Superior temporal gyrus (tissue), 1 donor: ENCODE measurements around the gene EFCAB14.
A peak's percentile ranks its signal among the peaks of the same experiment; 100 is the strongest.
"Not testable (repeated sequence)": the region's sequence is repeated elsewhere in the genome, so short reads cannot be mapped to it uniquely, and the experiment has no call there.

Experiments used
- DNase-seq: peaks from one replicate; pipeline ENCODE4 v3.0.0-alpha.2; 2016; ENCODE audit errors: extremely low spot score

EFCAB14 gene

DNA sequence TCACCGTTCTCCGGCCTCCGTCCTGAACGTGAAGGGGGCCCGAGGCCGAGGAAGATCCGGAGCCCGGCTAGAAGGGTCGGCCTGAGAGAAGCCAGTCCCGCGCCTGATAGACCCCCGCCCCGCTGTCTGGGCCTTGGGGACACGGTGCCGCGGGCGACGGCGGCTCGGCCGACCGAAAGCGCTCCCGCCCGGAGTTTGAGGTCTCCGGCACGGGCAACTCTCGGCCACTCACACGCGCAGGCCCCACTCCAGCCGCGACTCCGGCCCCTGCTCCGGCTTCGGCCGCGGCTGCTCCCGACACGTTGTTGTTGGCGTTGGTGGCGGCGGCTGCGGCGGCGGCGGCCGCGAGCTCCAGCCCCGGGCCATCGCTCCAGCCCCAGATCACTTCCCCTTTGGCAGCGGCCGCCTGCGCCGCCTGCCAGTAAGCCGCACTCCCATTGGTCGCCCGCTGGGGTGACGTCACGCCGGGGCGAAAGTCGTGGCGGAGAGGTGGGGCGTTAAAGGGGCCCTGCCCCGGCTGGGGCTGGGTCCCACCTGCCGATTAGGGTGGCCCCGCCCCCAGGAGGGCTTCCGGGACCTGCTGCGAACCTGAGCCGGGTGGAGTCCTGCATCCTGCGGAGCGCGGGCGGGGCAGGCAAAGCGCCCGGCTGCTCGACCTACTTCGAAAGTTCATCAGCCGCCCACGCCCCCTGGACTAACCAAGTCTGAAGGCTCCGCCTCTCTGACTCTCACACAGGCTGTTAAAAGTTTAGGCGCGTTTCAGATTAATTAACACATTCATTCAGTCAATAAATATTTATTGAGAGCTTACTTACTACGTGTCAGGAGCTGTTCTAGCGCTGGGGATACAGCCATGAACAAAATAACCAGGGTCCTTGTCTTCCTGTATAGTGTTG lies at the start of gene EFCAB14:
EFCAB14 (minus strand) TSS at position 388 of the 896 bp plus-strand sequence. CDS start 1,027 bp downstream, outside the sequence.
- DNase-seq: peak; percentile 92

DNA sequence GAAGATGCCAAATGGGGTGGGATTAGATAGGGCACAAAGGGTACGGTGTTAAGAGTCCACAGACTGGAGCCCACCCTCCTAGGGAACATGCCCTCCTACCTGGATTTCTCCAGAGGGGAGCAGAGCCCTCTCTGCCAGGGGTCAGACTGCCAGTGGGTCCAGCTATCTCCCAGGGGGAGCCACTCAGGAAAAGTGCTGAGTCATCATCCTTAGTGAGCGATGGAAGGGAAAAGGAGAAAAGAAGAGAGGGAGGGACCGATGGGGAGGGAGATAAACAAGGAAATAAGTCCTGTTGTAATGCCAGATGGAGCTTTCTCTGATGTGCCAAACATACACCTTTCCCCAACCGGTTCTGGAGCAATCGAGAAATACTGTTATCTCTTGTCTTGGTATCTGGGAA lies 49.5 kb upstream of the EFCAB14 start:
- DNase-seq: no peak

- DNase-seq: no peak
Measured at GRCh38 chr1:46767649-46768282, 48.9 kb upstream of the EFCAB14 start.

DNA sequence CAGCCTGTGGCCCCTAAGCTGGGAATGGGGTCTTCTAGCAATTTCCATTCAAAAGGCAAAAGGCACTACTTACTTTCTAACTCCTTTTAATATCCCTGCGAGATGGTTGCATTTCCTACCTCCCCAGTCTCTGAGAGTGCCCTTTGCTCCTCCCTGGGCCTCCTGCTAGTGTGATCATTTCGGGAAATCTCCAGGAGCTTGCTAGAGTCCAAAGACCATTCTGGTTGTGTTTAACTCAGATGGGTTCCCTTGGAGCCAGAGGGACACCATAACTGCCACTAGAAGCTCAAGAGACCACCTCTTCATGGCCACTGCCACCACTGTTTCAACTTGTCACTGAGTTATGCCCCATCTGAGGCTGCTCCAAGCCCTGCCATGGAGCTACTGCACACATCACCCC lies 45.5 kb upstream of the EFCAB14 start:
- no peak for DNase-seq

- no peak for DNase-seq
Measured at GRCh38 chr1:46761740-46762139, 42.8 kb upstream of the EFCAB14 start.

DNA sequence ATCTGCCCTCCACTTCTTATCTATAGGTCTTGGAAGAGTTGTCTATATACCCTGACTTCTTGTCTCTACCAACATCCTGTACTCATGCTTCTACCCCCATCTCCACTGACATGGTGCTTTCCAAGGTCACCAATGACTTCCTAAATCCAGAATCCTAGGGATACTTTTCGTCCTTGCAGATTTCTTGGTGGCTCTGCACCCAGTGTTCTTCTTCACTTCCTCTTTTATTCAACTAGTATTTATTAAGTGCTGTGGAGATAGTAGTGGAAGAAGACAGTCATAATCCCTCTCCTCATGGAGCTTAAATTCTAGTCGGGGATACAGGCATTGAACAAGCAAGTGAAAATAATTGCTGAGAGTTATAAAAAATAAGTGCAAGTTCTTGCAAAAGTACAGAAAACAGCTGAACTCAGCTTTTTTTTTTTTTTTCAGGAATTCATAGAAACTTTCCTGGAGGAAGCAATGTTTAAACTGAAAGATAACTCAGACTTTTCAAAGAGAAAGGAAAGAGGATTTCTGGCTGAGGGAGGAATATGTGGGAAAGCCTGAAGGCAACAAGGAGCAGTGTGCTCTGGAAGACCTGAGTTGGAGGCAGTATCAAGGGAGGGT lies 41.7 kb upstream of the EFCAB14 start:
- no peak for DNase-seq

DNA sequence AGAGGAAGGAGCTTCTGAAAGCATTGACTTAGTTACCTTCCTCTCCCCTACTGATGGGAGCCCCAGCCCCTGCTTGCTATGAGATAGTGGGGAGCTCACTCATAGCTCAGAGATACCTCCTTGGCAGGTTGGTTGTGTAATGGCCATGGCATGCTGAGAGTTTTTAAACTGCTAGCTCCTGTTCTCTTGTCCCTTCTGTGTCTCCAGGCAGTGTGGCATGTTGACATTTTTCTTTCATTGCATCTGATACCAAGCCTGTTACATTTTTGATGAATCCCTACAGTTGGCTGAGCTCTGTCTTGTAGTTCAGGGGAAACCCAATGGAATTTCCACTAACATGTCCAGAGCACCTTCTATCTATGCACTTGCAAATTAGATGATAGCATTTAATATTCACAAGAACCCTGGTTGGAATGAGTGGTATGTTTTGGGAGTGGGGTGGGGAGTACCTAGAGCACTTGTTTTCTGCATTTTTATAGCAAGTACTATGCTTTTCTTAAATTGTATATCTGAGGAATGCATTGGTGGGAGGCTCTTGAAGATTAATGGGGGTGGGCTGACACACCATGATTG lies 39.1 kb upstream of the EFCAB14 start:
- no peak for DNase-seq

DNA sequence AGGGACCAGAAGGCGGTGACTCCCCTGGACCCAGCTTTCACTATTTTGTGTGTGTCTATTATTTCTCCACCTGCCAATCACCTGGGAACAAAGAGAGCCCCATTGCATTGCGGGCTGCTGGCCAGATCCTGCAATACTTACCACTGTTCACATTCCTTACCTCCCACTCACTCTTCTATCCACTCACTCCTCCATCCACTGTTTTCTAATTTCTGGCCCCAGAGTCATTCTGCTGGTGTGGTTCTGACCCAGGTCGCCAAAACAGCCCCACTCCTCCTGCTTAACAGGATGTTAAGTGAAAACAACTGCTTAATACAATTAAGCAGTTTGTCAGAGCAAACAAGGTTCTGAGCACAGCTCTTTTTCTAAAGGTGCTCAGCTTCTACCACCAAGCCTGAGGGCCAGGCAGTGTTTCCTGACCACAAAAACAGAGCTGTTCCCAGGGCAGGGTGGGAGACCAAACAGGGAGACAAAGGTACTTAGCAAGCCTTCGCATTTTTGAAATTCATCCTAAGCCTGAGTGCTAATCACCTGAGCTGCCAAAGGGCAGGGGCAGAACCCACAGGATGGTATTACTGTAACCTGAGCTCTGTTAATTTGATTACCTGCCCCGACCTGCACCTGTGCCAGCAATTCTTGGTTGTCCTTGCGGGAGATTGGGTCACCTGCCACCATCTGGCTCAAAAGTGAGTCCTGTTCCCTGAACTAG lies 38.5 kb upstream of the EFCAB14 start:
- DNase-seq: no peak

DNA sequence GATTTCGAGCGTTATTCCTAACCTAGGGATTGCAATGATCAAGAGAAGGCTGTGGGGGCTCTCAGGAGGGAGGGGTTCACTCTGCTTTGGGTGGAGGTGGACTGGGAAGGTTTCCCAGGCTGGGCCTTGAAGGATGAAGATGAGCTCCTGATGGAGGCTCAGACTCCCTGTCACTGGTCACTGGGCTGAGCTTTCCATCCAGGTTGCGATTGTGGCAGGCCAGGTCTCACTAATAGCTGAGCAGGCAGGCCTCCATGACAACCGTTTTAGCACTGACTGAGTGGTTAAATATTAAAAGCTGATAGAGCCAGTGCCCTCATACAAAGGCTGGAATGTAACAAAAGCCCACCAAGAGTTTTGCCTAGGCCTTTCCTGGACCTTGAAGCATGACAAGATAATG lies 36.2 kb upstream of the EFCAB14 start:
- DNase-seq: no peak

GRCh38 chr1:46754707-46755106 lies 35.8 kb upstream of the EFCAB14 start:
- DNase-seq: not testable (repeated sequence)

DNA sequence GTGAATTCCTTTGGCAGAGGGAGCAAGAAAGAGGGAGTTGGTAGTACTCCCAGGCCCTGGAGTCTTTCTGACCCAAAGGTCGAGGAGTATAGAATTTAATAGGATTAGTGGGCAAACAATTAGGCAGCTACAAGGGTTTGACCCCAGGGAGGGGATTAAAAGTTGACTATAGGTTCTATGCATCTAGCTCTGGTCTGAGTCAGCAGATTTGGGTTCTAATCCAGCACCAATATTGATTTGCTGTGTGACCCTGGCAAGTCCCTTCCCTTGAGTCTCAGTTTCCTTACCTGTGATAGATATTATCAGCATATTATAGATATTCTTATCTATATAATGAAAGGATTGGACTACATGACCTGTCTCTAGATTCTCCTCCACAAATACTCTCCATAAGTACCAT lies 35.1 kb upstream of the EFCAB14 start:
- no peak for DNase-seq

DNA sequence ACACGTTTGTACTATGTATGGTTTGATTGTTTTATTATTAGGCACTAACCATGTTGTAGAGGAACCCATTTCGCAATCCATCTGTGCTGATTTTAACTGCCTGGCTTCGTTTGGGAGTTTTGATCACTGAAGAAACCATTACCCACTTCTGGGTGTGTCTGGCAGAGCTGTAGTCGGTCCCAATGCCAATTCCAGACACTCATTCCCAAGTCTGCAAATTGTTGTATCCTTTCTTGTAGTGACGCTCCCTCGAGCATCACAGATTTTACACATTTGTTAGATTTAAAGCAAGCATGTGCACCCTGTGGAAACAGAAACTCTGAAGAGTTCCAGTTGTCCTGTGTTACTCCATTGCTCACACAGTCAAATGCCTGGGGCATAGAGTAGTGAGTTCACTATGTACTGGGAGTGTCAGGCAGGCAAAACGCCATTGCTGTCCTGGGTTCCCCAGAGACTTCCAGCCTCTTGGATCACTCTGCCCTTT lies 31.0 kb upstream of the EFCAB14 start:
- peak; percentile 12 for DNase-seq

DNA sequence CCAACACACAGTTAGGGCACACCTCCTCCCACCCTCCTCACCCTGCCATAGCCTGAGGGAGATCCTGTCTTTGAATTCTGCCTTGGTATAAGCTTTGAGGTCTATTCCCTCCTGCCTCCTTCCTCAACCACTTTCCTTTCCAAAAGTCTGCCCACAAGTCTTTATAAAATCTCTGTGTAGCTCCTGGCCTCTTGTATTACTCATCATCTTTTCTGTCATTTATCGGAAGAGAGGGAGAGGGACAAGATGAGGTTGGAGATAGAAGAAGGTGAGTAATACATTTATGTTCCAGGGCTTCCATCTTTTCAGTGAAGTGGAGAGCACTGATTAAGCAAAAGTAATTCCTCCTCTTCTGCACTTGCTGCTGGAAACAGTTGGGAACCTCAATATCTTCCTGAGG lies 30.5 kb upstream of the EFCAB14 start:
- DNase-seq: no peak

DNA sequence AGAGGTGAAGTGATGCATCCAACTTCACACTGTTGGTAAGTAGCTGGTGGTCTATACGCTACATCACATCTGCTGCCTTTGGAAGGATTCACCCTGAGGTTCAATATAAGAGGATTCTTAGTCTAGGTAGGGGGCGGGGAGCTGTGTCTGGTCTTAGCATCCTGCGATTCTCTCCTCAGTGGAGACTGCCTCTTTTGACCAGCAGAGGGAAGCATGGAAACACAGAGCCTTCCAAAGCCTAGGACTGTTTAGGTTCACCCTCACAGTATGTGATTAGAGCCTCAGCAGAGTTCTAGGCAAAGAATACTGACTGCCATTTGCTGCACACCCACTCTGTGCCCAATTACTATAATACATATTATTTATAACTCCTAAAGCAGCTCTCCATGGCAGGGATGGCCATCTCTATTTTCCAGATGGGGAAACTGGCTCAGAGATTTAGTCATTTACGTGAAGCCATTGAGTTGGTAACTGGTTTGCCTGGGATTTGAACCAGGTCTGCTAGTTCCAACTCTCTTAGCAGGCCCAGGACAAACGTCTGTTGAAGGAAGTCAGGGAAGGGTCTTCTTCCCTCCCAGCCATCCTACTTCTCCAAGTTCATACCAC lies 28.9 kb upstream of the EFCAB14 start:
- DNase-seq: peak; percentile 65

DNA sequence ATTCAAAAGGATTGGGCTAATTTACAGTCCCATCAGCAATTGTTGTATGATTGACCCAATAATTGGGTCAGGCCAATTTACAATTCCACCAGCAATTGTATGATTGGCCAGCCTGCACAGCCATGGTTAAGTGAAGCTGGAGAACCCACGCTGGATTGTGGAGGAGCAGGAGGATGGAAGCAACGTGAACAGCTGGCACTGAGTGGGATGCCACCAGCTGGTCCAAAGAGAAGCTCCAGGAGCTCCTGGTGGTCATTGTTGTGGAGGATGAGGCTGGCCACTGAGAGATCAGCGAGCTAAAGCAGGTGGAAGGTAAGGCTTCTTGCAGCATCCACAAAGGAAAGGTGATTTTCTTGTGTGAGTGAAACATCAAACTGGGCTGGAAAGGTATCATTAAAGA lies 23.2 kb upstream of the EFCAB14 start:
- no peak for DNase-seq

- no peak for DNase-seq
Measured at GRCh38 chr1:46735708-46736324, 16.9 kb upstream of the EFCAB14 start.

DNA sequence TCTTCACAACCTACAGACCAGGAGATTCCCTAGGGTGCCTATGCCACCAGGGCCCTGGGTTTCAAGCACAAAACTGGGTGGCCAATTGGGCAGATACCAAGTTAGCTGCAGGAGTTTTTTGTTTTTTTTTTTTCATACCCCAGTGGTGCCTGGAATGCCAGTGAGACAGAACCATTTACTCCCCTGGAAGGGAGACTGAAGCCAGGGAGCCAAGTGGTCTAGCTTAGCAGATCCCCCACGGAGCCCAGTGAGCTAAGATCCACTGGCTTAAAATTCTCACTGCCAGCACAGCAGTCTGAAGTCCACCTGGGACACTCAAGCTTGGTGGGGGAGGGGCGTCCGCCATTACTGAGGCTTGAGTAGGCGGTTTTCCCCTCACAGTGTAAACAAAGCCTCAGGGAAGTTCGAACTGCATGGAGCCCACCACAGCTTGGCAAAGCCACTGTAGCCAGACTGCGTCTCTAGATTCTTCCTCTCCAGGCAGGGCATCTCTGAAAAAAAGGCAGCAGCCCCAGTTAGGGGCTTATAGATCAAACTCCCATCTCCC lies 9.5 kb upstream of the EFCAB14 start:
- DNase-seq: not testable (repeated sequence)

DNA sequence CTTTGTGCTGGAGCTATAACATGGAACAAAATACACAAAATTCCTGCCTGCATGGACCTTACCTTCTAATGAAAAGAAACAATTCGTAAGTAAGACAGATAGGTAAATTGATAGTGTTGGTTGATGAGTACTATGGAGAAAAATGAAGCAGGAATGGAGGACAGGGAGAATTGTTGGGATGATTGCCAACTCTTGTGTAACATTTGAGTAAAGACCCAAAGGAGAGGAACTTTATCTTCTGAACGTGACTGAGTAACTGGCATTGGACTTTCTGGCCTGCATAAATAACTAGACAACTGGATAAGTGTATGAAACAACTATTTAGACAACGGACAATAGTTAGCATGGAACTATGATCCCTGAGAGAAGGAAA lies 6.8 kb upstream of the EFCAB14 start:
- DNase-seq: no peak

GRCh38 chr1:46724991-46725735 lies 6.2 kb upstream of the EFCAB14 start:
- DNase-seq: peak; percentile 86

DNA sequence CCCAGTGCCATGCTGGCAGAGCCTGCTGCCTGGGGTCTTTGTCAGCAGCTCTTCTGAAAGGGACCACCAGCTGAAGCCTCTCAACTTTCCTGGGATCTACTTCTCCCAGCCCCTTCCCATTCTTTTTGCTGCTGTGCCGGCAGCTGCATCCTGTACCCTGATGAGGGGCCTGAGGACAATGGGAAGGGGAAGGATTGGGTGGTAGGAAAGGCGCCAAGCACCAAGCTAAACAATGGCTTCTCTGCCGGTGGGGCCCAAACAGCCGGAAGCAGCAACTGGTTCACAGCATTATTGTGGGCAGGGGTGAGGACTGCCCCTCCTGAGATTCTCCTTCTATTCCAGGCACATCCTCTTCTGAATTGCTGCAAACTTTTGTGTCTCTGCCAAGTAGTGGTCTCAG lies 5.0 kb upstream of the EFCAB14 start:
- no peak for DNase-seq
